Measurements from ENCODE around the gene SUCLA2. TPM values are rescaled to one million over a fixed set of nuclear protein-coding genes. Genes with fewer than 3 reads are reported as not detected.

Gene SUCLA2
- total and polyA plus RNA-seq, 8 donors, result 9.8 to 20.7 (median 14.4) TPM

DNA sequence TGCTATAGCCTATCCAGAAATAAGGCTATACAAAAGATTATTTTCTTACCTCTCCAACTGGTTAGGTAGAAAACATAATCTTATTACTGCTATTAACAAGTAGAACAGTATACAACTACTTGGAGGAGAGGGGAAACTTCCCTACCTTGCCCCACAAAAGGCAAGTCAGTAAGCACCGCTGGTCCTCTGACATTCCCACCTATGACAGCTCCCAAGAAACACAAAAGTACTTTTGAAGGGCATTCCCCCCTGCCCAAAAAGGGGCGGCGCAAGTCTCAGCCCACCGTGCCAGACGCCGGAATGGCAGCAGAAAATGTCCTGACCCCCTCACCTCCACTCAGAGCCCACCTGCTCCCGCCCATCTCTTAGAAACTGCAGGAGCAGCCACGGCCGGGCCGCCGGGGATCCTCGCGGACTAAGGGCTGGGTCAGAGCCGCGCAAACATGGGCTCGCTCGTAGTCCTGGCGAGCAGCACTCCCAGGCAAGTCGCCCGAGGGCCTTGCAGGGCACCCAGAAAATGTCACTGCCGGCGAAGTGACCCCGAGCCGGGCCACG, 437 bp downstream of the SUCLA2 start:
- no peak for FAIRE-seq
- peak; percentile 61 to 71 (median 64) for ATAC-seq
- H3K4me1 ChIP-seq, result peaks cover 0 to 7% (median 5%) of the 10 kb centered on the region in 3 donors
- H3K36me3 ChIP-seq, result no peaks in the 10 kb centered on the region
- peak in 3 of 6 donors; percentile 49 to 75 (median 67) for DNase-seq
- TF ChIP-seq, protein P1, sequence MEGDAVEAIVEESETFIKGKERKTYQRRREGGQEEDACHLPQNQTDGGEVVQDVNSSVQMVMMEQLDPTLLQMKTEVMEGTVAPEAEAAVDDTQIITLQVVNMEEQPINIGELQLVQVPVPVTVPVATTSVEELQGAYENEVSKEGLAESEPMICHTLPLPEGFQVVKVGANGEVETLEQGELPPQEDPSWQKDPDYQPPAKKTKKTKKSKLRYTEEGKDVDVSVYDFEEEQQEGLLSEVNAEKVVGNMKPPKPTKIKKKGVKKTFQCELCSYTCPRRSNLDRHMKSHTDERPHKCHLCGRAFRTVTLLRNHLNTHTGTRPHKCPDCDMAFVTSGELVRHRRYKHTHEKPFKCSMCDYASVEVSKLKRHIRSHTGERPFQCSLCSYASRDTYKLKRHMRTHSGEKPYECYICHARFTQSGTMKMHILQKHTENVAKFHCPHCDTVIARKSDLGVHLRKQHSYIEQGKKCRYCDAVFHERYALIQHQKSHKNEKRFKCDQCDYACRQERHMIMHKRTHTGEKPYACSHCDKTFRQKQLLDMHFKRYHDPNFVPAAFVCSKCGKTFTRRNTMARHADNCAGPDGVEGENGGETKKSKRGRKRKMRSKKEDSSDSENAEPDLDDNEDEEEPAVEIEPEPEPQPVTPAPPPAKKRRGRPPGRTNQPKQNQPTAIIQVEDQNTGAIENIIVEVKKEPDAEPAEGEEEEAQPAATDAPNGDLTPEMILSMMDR (IDR thresholded peaks at IDR 0.05), result no peak
- intact Hi-C loops (cut with DNase I), result no loop called here
- no peaks in the 10 kb centered on the region for H3K27me3 ChIP-seq
- H3K27ac ChIP-seq, result peak overlapping the region; percentile 38 to 60 (median 48)
- peak overlapping the region; percentile 86 to 97 (median 92) for H3K4me3 ChIP-seq
- no peaks in the 10 kb centered on the region for H3K9me3 ChIP-seq
- WGBS, 2 donors, result 0 to 1% methylated on average over 20 to 25 of the region's 25 CpGs

DNA sequence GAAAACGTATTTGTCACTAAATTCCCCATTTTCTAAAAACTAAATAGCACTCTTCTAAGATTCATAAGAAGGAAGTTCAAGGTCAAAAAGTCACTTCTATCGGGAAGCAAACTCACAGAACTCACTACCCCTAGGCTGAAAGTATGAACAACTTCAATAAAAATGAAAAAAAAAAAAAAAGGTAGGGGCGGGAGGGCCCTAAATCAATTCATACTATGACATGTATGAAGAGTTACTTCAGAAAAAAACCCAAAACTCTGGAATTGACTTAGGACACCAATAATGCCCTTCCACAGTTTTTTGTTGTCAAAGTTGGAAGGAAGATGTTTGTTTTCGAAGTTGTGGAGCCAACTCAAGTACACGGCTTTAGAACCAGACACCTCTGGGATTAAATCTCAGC, 1.1 kb downstream of the SUCLA2 start:
- H3K27ac ChIP-seq, result no peak overlapping the region
- ATAC-seq, result no peak
- H3K36me3 ChIP-seq, result no peaks in the 10 kb centered on the region
- H3K4me1 ChIP-seq, result peaks cover 0 to 7% (median 5%) of the 10 kb centered on the region in 3 donors
- TF ChIP-seq, protein P1 (IDR thresholded peaks at IDR 0.05), result no peak
- H3K4me3 ChIP-seq, result peak overlapping the region in 3 of 4 donors; percentile 86 to 97 (median 90)
- intact Hi-C loops (cut with DNase I), result no loop called here
- FAIRE-seq, result no peak
- H3K27me3 ChIP-seq, result no peaks in the 10 kb centered on the region
- 21 to 29% methylated on average over 5 of the region's 5 CpGs for WGBS, 2 donors
- H3K9me3 ChIP-seq, result no peaks in the 10 kb centered on the region
- no peak for DNase-seq

GRCh38 chr13:47997384-47997783, 3.7 kb downstream of the SUCLA2 start:
- no peak overlapping the region for H3K4me3 ChIP-seq
- H3K27ac ChIP-seq, result no peak overlapping the region
- peaks cover 0 to 7% (median 5%) of the 10 kb centered on the region in 3 donors for H3K4me1 ChIP-seq
- no peaks in the 10 kb centered on the region for H3K36me3 ChIP-seq
- 81 to 90% methylated on average over 2 of the region's 2 CpGs for WGBS, 2 donors
- no peaks in the 10 kb centered on the region for H3K27me3 ChIP-seq
- no peak for ATAC-seq
- no peak for FAIRE-seq
- no peak for DNase-seq
- H3K9me3 ChIP-seq, result no peaks in the 10 kb centered on the region
- intact Hi-C loops (cut with DNase I), result no loop called here
- TF ChIP-seq, protein P1 (IDR thresholded peaks at IDR 0.05), result no peak

GRCh38 chr13:47991859-47992258, 9.2 kb downstream of the SUCLA2 start:
- intact Hi-C loops (cut with DNase I), result no loop called here
- Histone ChIP-seq H3K4me1 (no peaks in the 10 kb centered on the region), H3K36me3 (no peaks in the 10 kb centered on the region), H3K27me3 (no peaks in the 10 kb centered on the region), H3K9me3 (no peaks in the 10 kb centered on the region), H3K4me3 (no peak overlapping the region), H3K27ac (no peak overlapping the region)
- no peak for ATAC-seq
- TF ChIP-seq, protein P1 (IDR thresholded peaks at IDR 0.05), result no peak
- no peak for FAIRE-seq
- WGBS, 2 donors, result 77 to 79% methylated on average over 4 of the region's 4 CpGs
- DNase-seq, result no peak

- TF ChIP-seq, protein P1 (IDR thresholded peaks at IDR 0.05), result no peak
- Histone ChIP-seq H3K9me3 (no peaks in the 10 kb centered on the region), H3K4me3 (no peak overlapping the region), H3K4me1 (no peaks in the 10 kb centered on the region), H3K27me3 (no peaks in the 10 kb centered on the region), H3K27ac (no peak overlapping the region), H3K36me3 (peaks cover 0 to 5% (median 0%) of the 10 kb centered on the region in 3 donors)
- intact Hi-C loops (cut with DNase I), result no loop called here
- DNase-seq (no peak), ATAC-seq (no peak), FAIRE-seq (no peak)
- 97 to 98% methylated on average over 2 of the region's 2 CpGs for WGBS, 2 donors
These were observed 10.1 kb downstream of the SUCLA2 start for GRCh38 chr13:47990920-47991466.

Data from pancreas (tissue), 10 donors.